ENCODE data around the gene ANKRD27.
"Not testable (repeated sequence)": the region's sequence is repeated elsewhere in the genome, so short reads cannot be mapped to it uniquely, and the experiment has no call there.

ANKRD27 gene

DNA sequence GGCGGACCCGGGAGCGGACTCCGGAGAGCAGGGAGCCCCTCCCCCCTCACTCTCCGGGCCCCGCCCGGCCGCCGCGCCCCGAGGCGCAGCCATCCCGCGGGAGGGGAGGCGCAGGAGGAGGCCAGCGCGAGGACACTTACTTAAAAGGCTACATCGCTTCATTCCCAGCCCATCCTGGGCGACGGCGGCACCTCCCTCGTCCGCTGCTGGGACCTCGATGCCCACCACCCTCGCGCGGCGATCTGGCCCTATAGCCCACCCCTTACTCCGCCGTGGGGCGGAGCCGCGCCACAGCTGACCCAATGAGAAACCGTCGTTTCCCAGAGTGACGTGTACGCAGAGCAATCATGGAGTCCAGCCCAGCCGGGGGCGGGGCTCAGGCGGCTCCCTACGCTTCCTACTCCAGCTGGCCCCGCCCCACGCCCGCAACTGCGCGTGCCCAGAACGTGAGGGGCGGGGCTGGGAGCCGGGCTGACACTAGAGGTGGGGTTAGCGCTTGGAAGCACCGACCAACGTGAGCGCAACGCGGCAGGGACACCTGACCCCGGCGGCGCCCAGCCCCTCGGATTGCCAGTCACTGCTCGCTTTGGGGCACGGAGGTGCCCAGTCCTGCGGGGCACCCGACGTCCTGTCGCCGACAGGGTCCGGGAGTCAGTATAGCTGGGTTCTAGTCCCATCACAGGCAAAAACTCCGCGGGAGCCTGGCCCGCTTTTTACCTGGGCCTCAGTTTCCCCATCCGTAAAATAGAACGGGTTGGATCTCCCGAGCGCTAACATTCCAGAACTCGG lies at the start of gene ANKRD27:
Gene ANKRD27, minus strand, starts transcription at position 250 of the 789 bp plus-strand sequence. CDS start 16,165 bp downstream, outside the sequence.
- peak; percentile 93 to 96 for DNase-seq (ENCODE audit: low read depth in 2 of 2)

DNA sequence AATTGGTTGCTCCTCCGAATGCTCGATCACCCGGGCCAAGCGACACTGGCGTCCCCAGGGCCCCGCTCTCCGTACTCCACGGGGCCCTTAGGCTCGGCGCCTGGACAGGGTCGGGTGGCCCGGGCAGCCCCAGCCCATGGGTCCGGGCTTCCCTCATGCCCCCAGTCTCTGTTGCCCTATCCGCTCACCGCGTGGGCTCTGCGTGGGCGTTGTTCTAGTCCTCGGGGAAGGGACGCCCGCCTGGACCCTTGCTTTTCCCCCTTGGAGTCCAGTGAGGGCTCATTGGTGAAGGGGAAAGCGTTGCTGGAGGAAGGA lies 45.9 kb upstream of the ANKRD27 start:
- no peak for DNase-seq (ENCODE audit: low read depth in 2 of 2)

DNA sequence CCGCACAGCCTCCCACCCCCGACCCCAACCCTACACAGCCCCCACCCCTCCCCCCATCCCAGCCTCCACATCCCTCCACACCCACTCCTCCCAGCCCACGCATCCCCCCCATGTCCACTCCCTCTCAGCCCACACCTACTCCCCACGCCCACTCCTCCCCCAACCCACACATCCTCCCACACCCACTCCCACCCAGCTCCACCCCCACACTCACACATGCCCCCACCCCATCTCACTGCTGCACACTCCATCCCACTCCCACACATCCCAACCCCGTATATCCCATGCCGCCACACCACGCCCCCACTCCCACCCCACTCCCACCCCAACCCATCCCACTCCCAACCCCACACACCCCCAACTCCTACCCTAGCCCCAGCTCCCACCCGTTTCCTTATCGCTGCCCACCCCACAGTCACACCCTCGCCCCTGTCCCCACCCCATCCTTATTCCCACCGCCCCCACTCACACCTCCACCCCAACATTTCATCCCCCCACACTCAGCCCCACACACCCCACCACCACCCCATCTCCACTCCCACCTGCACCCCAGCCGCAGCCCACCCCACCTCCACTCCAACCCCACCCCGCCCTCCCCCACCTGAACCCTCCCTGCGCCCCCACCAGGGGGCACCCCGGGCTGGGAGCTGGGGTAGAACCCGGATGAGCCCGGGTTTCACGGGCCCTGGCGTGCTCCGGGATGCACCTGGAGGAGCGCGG lies 45.4 kb upstream of the ANKRD27 start:
- DNase-seq (ENCODE audit: low read depth in 2 of 2), result no peak

DNA sequence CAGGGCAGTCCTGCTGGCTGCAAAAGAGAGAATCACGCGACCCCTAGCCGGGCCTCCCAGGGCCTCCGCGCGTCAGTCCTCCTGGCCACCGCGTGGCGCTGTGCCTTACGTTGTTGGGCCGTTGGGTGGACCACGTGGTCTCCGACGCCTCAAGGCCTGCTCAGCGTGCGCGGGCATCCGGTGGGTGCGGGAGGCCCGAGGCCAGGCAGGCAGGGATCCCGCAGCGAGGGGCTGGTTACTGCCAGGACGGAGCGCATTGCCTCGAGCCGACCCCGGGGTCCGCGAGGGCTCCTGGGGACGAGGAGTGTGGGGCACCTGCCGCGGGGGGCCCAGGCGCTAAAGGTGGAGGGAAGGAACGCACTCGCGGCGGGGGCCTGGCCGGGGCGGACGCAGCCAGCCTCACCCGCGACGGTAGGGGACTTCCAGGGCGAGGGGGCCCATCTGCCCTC lies 44.7 kb upstream of the ANKRD27 start, which contains the start of gene TDRD12:
Gene TDRD12, plus strand, starts transcription at position 157 of the 449 bp plus-strand sequence. CDS start 306 bp downstream, outside the sequence.
- no peak for DNase-seq (ENCODE audit: low read depth in 2 of 2)

DNA sequence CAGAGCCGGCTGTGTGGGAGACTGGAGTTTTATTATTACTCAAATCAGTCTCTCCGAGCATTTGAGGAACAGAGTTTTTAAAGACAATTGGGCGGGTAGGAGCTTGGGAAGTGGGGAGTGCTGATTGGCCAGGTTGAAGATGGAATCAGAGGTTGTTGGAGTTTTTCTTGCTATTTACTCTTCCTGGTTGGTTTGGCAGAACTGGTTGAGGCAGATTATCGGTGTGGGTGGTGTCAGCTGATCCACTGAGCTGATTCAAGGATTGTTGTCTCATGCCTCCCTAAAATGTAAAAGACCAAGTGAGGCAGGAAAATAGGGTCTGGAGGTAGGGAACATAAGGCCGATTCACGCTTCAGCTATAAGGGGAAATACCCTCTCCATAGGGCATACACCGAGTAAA lies 43.3 kb upstream of the ANKRD27 start:
- no peak for DNase-seq (ENCODE audit: low read depth in 2 of 2)

GRCh38 chr19:32717496-32717895 lies 42.5 kb upstream of the ANKRD27 start:
- DNase-seq (ENCODE audit: low read depth in 2 of 2), result no peak

GRCh38 chr19:32716203-32716602 lies 41.2 kb upstream of the ANKRD27 start:
- DNase-seq (ENCODE audit: low read depth in 2 of 2), result not testable (repeated sequence)

DNA sequence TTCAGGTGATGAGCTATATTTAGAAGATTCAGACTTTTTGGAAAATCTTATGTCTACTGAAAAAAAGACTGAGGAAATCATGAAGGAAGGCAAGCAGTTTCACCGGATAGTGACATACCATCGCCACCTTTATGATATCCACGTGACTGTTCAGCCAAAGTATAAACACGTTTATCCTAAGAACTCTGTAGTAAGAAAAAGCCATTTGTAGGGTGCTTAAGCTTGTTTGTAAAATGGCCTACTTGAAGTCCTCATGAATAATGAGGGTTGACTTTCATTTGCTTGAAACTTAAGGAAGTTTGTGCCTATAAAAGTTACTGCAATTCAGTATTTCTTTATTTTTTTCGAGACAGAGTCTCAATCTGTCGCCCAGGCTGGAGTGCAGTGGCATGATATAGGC lies 36.8 kb upstream of the ANKRD27 start:
- no peak for DNase-seq (ENCODE audit: low read depth in 2 of 2)

DNA sequence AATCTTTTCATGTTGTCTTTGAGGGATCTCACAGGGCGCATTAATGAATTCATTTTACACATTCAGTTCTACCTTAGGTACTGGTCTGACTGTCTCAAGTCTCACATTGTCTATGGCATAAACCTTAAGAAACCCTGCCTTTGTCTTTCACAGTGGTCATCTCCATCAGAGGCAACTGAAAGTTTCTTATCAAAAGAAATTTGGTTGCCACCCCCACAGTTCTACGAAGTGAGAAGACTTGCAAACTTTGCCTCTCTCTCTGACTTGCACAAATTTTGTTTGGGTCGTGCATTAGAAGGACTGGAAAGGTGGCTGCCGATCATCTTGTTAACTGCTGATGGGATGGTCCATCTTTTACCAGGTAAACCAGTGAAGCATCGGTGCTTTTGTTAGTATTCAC lies 34.1 kb upstream of the ANKRD27 start:
- DNase-seq (ENCODE audit: low read depth in 2 of 2), result no peak

- peak in 1 of 2 donors; percentile 23 for DNase-seq (ENCODE audit: low read depth in 2 of 2)
These were observed 33.5 kb upstream of the ANKRD27 start for GRCh38 chr19:32708457-32708856.

DNA sequence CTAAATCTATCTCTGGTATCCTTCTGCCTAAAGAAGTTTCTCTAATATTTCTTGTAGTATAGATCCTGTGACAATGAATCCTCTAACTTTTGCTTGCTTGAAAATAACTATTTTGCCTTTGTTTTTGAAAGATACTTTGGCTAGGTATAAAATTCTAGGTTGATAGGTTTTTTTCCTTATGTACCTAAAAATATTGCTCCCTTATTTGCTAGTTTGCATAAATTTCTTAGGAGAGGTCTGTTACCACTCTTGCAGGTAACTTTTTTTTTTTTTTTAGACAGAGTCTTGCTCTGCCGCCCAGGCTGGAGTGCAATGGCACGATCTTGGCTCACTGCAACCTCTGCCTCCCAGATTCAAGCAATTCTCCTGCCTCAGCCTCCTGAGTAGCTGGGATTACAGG lies 29.0 kb upstream of the ANKRD27 start:
- not testable (repeated sequence) for DNase-seq (ENCODE audit: low read depth in 2 of 2)

DNA sequence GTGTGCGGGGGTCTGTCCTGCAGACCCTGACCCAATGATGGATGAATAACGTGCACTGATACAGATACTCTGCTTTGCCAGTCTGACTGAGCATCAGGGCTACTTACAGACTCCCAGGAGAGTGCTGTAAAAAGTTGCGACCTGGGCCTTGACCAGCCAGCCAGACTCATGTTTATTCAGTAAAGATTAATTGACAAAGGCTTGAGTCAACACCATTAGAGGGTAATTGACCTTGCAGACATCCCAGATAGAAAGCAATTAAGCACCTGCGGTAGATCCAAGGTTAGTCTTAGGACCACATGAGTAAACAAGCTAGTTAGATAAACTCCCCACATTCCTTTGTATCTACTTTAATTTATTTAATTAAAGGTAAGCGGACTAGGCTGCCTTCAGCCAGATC lies 27.0 kb upstream of the ANKRD27 start:
- no peak for DNase-seq (ENCODE audit: low read depth in 2 of 2)

GRCh38 chr19:32700129-32700528 lies 25.1 kb upstream of the ANKRD27 start:
- DNase-seq (ENCODE audit: low read depth in 2 of 2), result not testable (repeated sequence)

DNA sequence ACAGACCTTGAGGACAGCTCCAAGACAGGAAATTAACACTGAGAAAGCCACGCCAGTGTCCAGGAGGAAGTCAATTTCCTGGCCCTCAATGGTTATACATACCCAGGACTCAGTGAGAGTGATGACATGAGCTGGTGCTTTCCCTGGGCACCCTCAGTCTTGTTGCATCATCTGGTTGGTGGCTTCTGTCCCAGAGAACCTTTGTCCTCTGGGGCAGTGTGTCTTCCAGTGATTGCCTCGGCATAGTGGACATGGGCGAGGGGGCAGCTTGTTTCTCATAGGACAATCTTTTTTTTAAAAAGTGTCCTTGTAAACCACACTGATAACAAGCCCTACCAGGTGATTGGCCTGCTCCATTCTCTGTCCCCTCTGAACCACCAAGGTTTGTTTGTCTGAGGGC lies 21.8 kb upstream of the ANKRD27 start:
- not testable (repeated sequence) for DNase-seq (ENCODE audit: low read depth in 2 of 2)

DNA sequence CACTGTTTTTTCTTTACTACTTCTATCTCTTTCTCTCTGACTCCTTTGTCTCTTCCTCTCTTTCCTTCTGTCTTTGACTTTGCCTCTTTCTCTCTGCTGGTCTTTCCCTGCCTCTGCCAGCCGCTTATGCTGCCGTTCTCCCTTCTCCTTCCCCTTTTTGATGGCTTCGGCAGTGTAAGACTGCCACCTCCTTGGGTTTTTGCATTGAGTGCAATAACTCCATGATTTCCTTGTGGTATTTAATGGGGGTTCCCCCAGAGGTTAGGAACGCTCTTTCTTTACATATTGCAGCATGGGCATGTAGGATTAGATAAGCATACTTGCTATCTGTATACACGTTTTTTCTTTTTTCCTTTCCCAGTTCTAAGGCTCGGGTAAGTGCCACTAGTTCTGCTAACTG lies 20.5 kb upstream of the ANKRD27 start:
- DNase-seq (ENCODE audit: low read depth in 2 of 2), result not testable (repeated sequence)

DNA sequence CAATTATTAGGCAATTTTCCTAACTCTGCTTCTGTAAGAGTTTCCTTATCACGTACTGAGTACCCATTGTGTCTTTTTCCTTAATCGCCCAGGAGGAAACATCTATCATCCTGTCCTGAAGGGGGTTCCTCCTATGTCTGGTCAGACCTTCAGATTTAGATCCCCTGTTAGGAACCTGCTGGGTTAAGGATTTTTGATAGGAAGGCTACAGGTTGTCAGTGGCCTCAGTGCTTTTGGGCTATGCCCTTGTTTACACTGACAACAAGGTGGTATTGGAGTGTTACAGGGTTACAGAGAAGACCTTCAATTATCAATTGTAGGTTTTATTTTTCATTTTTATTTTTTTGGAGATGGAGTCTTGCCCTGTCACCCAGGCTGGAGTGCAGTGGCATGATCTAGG lies 19.9 kb upstream of the ANKRD27 start:
- not testable (repeated sequence) for DNase-seq (ENCODE audit: low read depth in 2 of 2)

GRCh38 chr19:32694316-32694715 lies 19.3 kb upstream of the ANKRD27 start:
- not testable (repeated sequence) for DNase-seq (ENCODE audit: low read depth in 2 of 2)

GRCh38 chr19:32693151-32694108 lies 18.4 kb upstream of the ANKRD27 start:
- DNase-seq (ENCODE audit: low read depth in 2 of 2), result peak in 1 of 2 donors; percentile 16

DNA sequence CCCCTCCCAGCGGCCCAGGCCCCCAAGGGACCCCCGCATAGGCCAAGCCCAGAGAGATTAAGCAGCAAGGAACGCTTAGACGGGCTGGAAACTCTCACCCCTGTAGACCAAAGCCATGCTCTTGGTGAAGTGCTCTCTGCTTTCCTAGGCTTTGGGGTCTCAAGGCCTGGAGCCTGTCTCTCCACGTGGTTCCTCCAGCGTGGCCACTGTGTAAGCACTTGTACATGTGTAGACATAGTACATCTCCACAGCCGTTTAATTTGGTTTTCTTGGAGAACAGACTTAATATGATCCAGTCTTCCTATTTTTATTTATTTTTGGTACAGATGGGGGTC lies 17.7 kb upstream of the ANKRD27 start:
- no peak for DNase-seq (ENCODE audit: low read depth in 2 of 2)

GRCh38 chr19:32691952-32692726 lies 17.2 kb upstream of the ANKRD27 start:
- DNase-seq (ENCODE audit: low read depth in 2 of 2), result peak in 1 of 2 donors; percentile 36

DNA sequence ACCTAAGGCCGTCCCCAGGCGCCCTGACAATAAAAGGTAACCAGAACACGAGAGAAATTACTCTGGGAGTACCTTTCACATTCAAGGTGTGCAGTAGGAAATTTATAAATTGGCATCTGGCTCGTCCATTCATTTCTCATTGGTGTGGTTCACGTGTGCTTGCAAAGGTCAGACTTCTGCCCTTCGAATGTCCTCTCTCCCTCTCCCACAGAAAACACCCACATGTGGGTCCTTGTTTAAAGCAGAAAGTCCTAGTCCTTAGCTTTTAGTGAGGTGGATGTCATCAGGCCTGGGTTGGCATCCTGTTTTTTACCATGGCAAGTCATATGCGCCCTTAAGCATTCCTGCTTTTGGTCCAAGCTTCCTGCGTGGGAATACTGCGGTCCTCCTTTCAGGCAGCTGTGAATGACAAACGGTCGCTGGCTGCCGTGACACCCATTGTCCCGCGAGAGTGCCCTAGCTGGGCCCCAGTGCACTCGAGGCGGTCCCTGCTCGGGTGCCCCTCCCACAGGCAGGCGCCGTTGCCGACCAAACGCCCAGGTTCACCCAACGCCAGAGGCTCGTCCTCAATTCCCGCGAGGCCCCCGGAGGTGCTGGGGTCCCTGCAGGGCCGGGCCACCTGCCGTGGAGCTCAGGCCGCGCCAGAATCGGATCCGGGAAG lies 16.4 kb upstream of the ANKRD27 start, which contains the start of gene NUDT19:
Gene NUDT19, plus strand, starts transcription at position 531 of the 661 bp plus-strand sequence. CDS start 140 bp downstream, outside the sequence.
- peak; percentile 60 to 75 for DNase-seq (ENCODE audit: low read depth in 2 of 2)
